WTC11 (cell line): Measurements from ENCODE around the gene NID2. TPM values are rescaled to one million over a fixed set of nuclear protein-coding genes. Genes with fewer than 3 reads are reported as not detected.

Source experiments
- ATAC-seq: fragments of 200-7000 bp; cut with Tn5 transposase; 2 replicates; pipeline ENCODE4 v1.10.0; 2021; ENCODE audit warnings: mild to moderate bottlenecking, moderate library complexity
- CTCF ChIA-PET: fragments of 300-600 bp; sonication (Branson Sonifier 250); formaldehyde crosslinking; loops from one replicate; lab custom pipeline; 2021; ENCODE audit warnings: antibody characterized with exemption; lab: Charles Lee
- POLR2A ChIA-PET: fragments of 350-600 bp; sonication (Branson Sonifier 250); formaldehyde crosslinking; loops from one replicate; lab custom pipeline; 2021; ENCODE audit warnings: antibody characterized with exemption; lab: Charles Lee
- DNase-seq: peaks from one replicate; pipeline ENCODE4 v3.0.0; 2021; ENCODE audit warnings: low spot score
- H3K27ac Mint-ChIP-seq: 2 replicates; pipeline ENCODE4 v1.8.0; 2021; ENCODE audit warnings: mixed read lengths
- H3K27me3 Mint-ChIP-seq: 2 replicates; pipeline ENCODE4 v1.8.0; 2021; ENCODE audit warnings: low read depth, mild to moderate bottlenecking, moderate library complexity, mixed read lengths
- H3K36me3 Mint-ChIP-seq: 2 replicates; pipeline ENCODE4 v1.8.0; 2021; ENCODE audit warnings: mixed read lengths
- H3K4me1 Mint-ChIP-seq: 2 replicates; pipeline ENCODE4 v1.8.0; 2022; ENCODE audit warnings: mixed read lengths
- H3K4me3 Mint-ChIP-seq: 2 replicates; pipeline ENCODE4 v1.8.0; 2021; ENCODE audit warnings: mild to moderate bottlenecking, moderate library complexity, mixed read lengths
- H3K9me3 Mint-ChIP-seq: 2 replicates; pipeline ENCODE4 v1.8.0; 2021; ENCODE audit warnings: mixed read lengths
- ATF1 ChIP-seq: sonication (generic); formaldehyde crosslinking; IDR thresholded peaks from 2 replicates; pipeline ENCODE4 v1.8.1; 2023; ENCODE audit warnings: mild to moderate bottlenecking, moderate library complexity, missing genetic modification reagents
- CBFB ChIP-seq: sonication (generic); formaldehyde crosslinking; IDR thresholded peaks from 2 replicates; pipeline ENCODE4 v1.8.1; 2022; ENCODE audit warnings: mild to moderate bottlenecking, low read depth, missing genetic modification reagents
- EMX1 ChIP-seq: fragments of 250-450 bp; sonication (Bioruptor Pico); IDR thresholded peaks from 2 replicates; pipeline ENCODE4 v1.8.0; 2021; ENCODE audit warnings: mild to moderate bottlenecking
- ETV6 ChIP-seq: sonication (generic); formaldehyde crosslinking; IDR thresholded peaks from 2 replicates; pipeline ENCODE4 v1.8.1; 2022; ENCODE audit warnings: mild to moderate bottlenecking, missing genetic modification reagents
- FOXJ3 ChIP-seq: sonication (generic); formaldehyde crosslinking; IDR thresholded peaks from 2 replicates; pipeline ENCODE4 v1.9.0; 2021; ENCODE audit warnings: missing genetic modification reagents, mild to moderate bottlenecking, borderline replicate concordance
- FOXK1 ChIP-seq: sonication (generic); formaldehyde crosslinking; IDR thresholded peaks from 2 replicates; pipeline ENCODE4 v1.8.0; 2022; ENCODE audit warnings: mild to moderate bottlenecking, moderate library complexity, missing genetic modification reagents
- GABPB1 ChIP-seq: sonication (generic); formaldehyde crosslinking; IDR thresholded peaks from 2 replicates; pipeline ENCODE4 v1.8.1; 2023; ENCODE audit warnings: mild to moderate bottlenecking, missing genetic modification reagents
- IRF1 ChIP-seq: sonication (generic); formaldehyde crosslinking; IDR thresholded peaks from 2 replicates; pipeline ENCODE4 v1.8.0; 2023; ENCODE audit warnings: missing genetic modification reagents
- IRF2 ChIP-seq: sonication (generic); formaldehyde crosslinking; IDR thresholded peaks from 2 replicates; pipeline ENCODE4 v1.8.0; 2022; ENCODE audit warnings: low read depth, missing genetic modification reagents, borderline replicate concordance
- MLX ChIP-seq: sonication (generic); formaldehyde crosslinking; IDR thresholded peaks from 2 replicates; pipeline ENCODE4 v1.8.1; 2023; ENCODE audit warnings: mild to moderate bottlenecking, missing genetic modification reagents, moderate library complexity
- NFATC4 ChIP-seq: fragments of 250-450 bp; sonication (Bioruptor Pico); IDR thresholded peaks from 2 replicates; pipeline ENCODE4 v1.9.0; 2021; ENCODE audit warnings: mild to moderate bottlenecking
- NFE2L1 ChIP-seq: sonication (generic); formaldehyde crosslinking; IDR thresholded peaks from 2 replicates; pipeline ENCODE4 v1.8.1; 2023; ENCODE audit warnings: missing genetic modification reagents
- NR2C2 ChIP-seq: sonication (generic); formaldehyde crosslinking; IDR thresholded peaks from 2 replicates; pipeline ENCODE4 v1.8.0; 2022; ENCODE audit warnings: mild to moderate bottlenecking, missing genetic modification reagents
- NR3C1 ChIP-seq: sonication (generic); formaldehyde crosslinking; conservative IDR thresholded peaks from 2 replicates; pipeline ENCODE4 v1.8.1; 2023; ENCODE audit warnings: low read depth, mild to moderate bottlenecking, missing genetic modification reagents
- USF2 ChIP-seq: sonication (generic); formaldehyde crosslinking; IDR thresholded peaks from 2 replicates; pipeline ENCODE4 v1.8.1; 2023; ENCODE audit warnings: mild to moderate bottlenecking, missing genetic modification reagents, moderate library complexity
- ZNF121 ChIP-seq: sonication (generic); formaldehyde crosslinking; IDR thresholded peaks from 2 replicates; pipeline ENCODE4 v1.8.0; 2023; ENCODE audit warnings: missing genetic modification reagents
- ZNF232 ChIP-seq: sonication (generic); formaldehyde crosslinking; IDR thresholded peaks from 2 replicates; pipeline ENCODE4 v1.8.0; 2022; ENCODE audit warnings: mild to moderate bottlenecking, missing genetic modification reagents
- ZNF396 ChIP-seq: fragments of 250-450 bp; sonication (Bioruptor Pico); IDR thresholded peaks from 2 replicates; pipeline ENCODE4 v1.8.0; 2021; ENCODE audit warnings: mild to moderate bottlenecking, moderate library complexity, borderline replicate concordance
- total RNA-seq: library from RNA; stranded (reverse); gene quantifications from 3 replicates; pipeline ENCODE4 v1.2.3, GENCODE V29; 2021
- TF ChIP-seq, protein P1 (sequence below): sonication (generic); formaldehyde crosslinking; IDR thresholded peaks from 2 replicates; pipeline ENCODE4 v1.8.0; 2022; ENCODE audit warnings: mild to moderate bottlenecking, missing genetic modification reagents
- TF ChIP-seq, protein P2 (sequence below): sonication (generic); formaldehyde crosslinking; IDR thresholded peaks from 2 replicates; pipeline ENCODE4 v1.8.1; 2023; ENCODE audit warnings: mild to moderate bottlenecking, moderate library complexity, missing genetic modification reagents
- TF ChIP-seq, protein P3 (sequence below): sonication (generic); formaldehyde crosslinking; IDR thresholded peaks from 2 replicates; pipeline ENCODE4 v1.8.1; 2023; ENCODE audit warnings: mild to moderate bottlenecking, missing genetic modification reagents

Gene NID2
- total RNA-seq, 1 experiment from 2014 or later: 5.4 TPM

- no peak overlapping the region for H3K4me3 Mint-ChIP-seq
- ChIA-PET POLR2A (no interaction called here), CTCF (no interaction called here)
- H3K9me3 Mint-ChIP-seq: no peaks in the 10 kb centered on the region
- DNase-seq: no peak
- no peak for TF ChIP-seq ZNF396
- no peak for TF ChIP-seq ATF1
- TF ChIP-seq MLX (CRISPR knock-in tag): no peak
- TF ChIP-seq EMX1 (CRISPR knock-in tag): no peak
- TF ChIP-seq GABPB1 (CRISPR knock-in tag): no peak
- no peak for TF ChIP-seq NFE2L1
- TF ChIP-seq CBFB (CRISPR knock-in tag): no peak
- TF ChIP-seq IRF2 (CRISPR knock-in tag): no peak
- no peak for TF ChIP-seq ETV6 (CRISPR knock-in tag)
- TF ChIP-seq, protein P1, sequence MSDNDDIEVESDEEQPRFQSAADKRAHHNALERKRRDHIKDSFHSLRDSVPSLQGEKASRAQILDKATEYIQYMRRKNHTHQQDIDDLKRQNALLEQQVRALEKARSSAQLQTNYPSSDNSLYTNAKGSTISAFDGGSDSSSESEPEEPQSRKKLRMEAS (CRISPR knock-in tag): no peak
- no peak for TF ChIP-seq NR2C2 (CRISPR knock-in tag)
- no peak for TF ChIP-seq ZNF232
- no peak for TF ChIP-seq FOXJ3 (CRISPR knock-in tag)
- no peak for TF ChIP-seq FOXK1 (CRISPR knock-in tag)
- no peaks in the 10 kb centered on the region for H3K4me1 Mint-ChIP-seq
- no peak overlapping the region for H3K27ac Mint-ChIP-seq
- peaks cover 67% of the 10 kb centered on the region for H3K36me3 Mint-ChIP-seq
- H3K27me3 Mint-ChIP-seq: no peaks in the 10 kb centered on the region
- no peak for ATAC-seq
Measured at GRCh38 chr14:52000019-52000582, 68.8 kb downstream of the NID2 start.

- no peaks in the 10 kb centered on the region for H3K27me3 Mint-ChIP-seq
- no peak overlapping the region for H3K4me3 Mint-ChIP-seq
- H3K27ac Mint-ChIP-seq: no peak overlapping the region
- peaks cover 65% of the 10 kb centered on the region for H3K36me3 Mint-ChIP-seq
- H3K9me3 Mint-ChIP-seq: no peaks in the 10 kb centered on the region
- CTCF ChIA-PET: no interaction called here
- no peak for DNase-seq
- TF ChIP-seq IRF1 (CRISPR knock-in tag) (no peak), ZNF121 (no peak), NFATC4 (no peak), NR3C1 (CRISPR knock-in tag) (no peak), USF2 (no peak)
- TF ChIP-seq, protein P2, sequence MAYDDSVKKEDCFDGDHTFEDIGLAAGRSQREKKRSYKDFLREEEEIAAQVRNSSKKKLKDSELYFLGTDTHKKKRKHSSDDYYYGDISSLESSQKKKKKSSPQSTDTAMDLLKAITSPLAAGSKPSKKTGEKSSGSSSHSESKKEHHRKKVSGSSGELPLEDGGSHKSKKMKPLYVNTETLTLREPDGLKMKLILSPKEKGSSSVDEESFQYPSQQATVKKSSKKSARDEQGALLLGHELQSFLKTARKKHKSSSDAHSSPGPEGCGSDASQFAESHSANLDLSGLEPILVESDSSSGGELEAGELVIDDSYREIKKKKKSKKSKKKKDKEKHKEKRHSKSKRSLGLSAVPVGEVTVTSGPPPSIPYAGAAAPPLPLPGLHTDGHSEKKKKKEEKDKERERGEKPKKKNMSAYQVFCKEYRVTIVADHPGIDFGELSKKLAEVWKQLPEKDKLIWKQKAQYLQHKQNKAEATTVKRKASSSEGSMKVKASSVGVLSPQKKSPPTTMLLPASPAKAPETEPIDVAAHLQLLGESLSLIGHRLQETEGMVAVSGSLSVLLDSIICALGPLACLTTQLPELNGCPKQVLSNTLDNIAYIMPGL (CRISPR knock-in tag): no peak
- TF ChIP-seq, protein P3, sequence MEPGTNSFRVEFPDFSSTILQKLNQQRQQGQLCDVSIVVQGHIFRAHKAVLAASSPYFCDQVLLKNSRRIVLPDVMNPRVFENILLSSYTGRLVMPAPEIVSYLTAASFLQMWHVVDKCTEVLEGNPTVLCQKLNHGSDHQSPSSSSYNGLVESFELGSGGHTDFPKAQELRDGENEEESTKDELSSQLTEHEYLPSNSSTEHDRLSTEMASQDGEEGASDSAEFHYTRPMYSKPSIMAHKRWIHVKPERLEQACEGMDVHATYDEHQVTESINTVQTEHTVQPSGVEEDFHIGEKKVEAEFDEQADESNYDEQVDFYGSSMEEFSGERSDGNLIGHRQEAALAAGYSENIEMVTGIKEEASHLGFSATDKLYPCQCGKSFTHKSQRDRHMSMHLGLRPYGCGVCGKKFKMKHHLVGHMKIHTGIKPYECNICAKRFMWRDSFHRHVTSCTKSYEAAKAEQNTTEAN (CRISPR knock-in tag): no peak
- TF ChIP-seq, all 79 proteins: peak for 0
- ATAC-seq: no peak
- H3K4me1 Mint-ChIP-seq: no peaks in the 10 kb centered on the region
- POLR2A ChIA-PET: no interaction called here
Measured at GRCh38 chr14:51999084-51999483, 69.8 kb downstream of the NID2 start.
